Retinal pigment epithelial cell (primary cell): ENCODE measurements around the gene AMH.

ENCODE experiments used
- DNase-seq: peaks from one replicate; pipeline ENCODE4 v3.0.0-alpha.2; 2010; ENCODE audit warnings: low read depth
- H3K4me3 ChIP-seq: 2 replicates; pipeline ENCODE4 v1.5.1; 2011; ENCODE audit warnings: mild to moderate bottlenecking, low read length, control low read depth, moderate library complexity
- TF ChIP-seq, protein P1 (sequence below): conservative IDR thresholded peaks from 2 replicates; pipeline ENCODE4 v1.5.1; 2011; ENCODE audit warnings: low read depth, low read length, control low read depth, inconsistent platforms

The AMH gene

DNA sequence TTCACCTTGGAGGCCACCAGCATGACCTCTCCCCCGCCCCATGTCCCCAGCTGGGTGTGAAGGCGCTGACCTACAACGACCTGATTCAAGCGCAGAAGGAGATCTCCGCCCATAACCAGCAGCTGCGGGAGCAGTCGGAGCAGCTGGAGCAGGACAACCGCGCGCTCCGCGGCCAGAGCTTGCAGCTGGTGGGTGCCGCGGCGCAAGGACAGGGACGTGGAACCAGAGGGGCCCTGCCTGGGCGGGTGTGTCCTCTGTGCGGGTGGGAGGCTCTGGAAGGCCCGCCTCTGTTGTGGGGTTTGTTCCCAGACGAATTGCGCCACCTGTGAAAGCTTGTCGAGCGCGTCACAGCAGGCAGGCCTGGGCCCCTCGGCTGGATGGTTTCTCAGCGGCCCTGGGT, 35.3 kb upstream of the AMH start:
- H3K4me3 ChIP-seq, result no peak overlapping the region
- TF ChIP-seq, protein P1, sequence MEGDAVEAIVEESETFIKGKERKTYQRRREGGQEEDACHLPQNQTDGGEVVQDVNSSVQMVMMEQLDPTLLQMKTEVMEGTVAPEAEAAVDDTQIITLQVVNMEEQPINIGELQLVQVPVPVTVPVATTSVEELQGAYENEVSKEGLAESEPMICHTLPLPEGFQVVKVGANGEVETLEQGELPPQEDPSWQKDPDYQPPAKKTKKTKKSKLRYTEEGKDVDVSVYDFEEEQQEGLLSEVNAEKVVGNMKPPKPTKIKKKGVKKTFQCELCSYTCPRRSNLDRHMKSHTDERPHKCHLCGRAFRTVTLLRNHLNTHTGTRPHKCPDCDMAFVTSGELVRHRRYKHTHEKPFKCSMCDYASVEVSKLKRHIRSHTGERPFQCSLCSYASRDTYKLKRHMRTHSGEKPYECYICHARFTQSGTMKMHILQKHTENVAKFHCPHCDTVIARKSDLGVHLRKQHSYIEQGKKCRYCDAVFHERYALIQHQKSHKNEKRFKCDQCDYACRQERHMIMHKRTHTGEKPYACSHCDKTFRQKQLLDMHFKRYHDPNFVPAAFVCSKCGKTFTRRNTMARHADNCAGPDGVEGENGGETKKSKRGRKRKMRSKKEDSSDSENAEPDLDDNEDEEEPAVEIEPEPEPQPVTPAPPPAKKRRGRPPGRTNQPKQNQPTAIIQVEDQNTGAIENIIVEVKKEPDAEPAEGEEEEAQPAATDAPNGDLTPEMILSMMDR, result no peak
- no peak for DNase-seq

DNA sequence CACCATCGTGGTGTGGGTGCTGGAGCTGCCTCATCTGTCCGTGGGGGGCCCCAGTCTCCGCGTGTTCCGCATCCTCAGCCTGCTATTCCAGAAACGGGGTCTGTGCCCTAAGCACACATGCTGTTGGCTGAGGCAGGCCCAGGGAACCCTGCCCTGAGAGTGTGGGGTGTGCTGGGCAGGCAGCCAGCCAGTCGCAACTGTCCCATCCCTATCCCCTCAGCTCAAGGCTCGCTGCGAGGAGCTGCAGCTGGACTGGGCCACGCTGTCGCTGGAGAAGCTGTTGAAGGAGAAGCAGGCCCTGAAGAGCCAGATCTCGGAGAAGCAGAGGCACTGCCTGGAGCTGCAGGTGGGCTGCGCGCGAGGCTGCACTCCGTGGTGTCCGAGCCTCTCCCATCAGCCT, 34.9 kb upstream of the AMH start:
- H3K4me3 ChIP-seq, result no peak overlapping the region
- TF ChIP-seq, protein P1, result no peak
- DNase-seq, result no peak

DNA sequence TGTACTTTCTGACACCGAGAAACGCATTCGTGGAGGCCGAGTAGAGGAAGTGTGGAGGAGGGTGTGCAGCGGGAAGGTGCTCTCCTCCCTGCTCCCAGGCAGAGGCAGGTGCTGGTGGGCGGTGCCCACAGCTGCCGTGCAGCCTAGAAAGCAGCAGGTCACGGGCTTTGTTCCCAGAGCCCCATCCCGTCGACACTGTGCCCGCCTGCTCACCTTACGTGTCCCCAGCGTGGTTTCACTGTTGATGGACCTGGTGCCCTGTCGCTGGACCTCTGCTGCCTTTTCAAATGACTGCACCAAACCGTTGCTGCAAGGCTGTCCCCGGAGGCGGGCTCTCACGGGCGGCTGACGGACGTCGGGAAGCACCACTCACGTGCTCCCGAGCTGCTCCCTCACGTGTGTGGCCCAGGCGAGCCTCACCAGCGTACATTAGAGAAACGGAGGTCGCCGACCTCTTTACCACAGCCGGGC, 33.8 kb upstream of the AMH start:
- H3K4me3 ChIP-seq, result no peak overlapping the region
- TF ChIP-seq, protein P1, result no peak
- no peak for DNase-seq

DNA sequence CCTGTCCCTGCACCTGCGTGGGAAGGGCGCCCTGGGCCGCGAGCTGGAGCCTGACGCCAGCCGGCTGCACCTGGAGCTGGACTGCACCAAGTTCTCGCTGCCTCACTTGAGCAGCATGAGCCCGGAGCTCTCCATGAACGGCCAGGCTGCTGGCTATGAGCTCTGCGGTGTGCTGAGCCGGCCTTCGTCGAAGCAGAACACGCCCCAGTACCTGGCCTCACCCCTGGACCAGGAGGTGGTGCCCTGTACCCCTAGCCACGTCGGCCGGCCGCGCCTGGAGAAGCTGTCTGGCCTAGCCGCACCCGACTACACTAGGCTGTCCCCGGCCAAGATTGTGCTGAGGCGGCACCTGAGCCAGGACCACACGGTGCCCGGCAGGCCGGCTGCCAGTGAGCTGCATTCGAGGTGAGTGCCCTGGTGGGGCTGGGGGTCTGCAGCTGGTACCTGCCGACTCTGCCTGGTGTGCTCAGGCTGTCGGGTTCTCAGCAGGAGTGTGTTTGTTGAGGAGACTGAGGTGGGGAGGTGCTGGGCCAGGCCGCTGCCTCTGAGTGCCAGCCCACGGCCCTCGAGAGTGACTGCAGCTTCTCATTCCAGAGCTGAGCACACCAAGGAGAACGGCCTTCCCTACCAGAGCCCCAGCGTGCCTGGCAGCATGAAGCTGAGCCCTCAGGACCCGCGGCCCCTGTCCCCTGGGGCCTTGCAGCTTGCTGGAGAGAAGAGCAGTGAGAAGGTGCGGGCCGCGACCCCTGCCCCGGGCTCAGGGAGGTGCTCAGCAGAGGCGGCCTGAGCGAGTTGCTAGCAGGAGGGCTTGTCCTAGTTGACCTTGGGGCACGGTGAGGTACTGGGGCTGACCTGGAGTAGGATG, 32.5 kb upstream of the AMH start:
- H3K4me3 ChIP-seq, result no peak overlapping the region
- TF ChIP-seq, protein P1, result no peak
- DNase-seq, result no peak

DNA sequence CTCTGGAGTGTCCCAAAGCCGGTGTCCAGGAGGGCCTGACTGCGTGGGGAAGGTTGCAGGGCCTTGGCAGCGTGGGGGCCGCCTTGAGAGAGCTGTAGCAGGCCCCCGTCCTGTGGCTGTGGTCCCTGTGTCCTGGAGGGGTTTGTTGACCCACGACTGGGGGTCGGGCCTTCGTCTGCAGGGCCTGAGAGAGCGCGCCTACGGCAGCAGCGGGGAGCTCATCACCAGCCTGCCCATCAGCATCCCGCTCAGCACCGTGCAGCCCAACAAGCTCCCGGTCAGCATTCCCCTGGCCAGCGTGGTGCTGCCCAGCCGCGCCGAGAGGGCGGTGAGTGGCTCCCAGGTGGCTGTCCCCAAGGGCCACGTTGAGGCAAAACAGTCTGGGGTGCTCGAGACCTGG, 31.5 kb upstream of the AMH start:
- no peak overlapping the region for H3K4me3 ChIP-seq
- no peak for DNase-seq
- TF ChIP-seq, protein P1, result no peak

DNA sequence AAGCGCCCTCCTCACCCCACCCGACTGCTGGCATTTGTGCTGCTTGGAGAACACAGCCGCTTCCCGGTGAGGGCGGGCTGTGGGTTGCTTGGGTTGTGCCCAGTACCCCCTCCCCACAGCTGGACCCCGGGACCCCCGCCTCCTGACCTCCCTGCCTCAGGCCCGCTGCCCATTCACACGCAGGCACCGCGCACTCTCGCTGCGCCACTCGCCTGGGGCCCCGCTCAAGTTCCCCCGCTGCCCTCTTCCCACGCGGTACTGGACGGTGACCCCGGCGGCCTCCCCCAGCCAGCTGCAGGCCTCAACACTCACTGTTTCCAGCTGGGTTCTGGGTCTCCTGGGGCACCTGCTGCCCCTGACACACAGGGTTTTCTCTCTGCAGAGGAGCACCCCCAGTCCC, 29.4 kb upstream of the AMH start:
- TF ChIP-seq, protein P1, result no peak
- no peak overlapping the region for H3K4me3 ChIP-seq
- no peak for DNase-seq

DNA sequence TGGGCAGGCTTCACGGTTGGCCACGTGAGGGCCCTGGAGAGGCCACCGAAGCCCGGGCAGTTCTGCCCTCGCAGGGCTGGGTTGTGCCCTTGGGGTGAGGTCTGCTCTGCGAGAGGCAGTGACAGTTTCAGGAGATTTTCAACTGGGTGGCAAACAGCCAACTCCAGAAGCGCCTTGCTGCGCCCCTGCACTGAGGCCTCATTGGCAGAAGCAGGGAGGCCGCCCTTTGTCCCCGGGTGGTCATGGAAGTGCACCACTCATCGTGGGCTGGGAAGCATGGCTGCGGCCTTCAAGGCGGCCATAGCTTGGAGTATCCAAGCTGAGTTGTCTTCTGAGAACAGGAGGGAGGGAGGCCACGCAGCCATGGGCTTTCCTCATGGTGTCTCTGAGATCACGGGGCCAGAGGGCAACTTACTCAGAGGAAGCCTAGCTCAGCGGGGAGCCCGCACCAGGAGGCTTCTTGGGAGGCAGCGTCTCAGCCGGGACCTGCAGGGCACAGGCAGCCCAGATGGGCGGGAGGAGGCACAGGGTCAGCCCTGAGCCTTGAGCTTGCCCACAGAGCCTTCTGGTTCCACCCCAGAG, 27.8 kb upstream of the AMH start:
- no peak overlapping the region for H3K4me3 ChIP-seq
- no peak for DNase-seq
- TF ChIP-seq, protein P1, result no peak
